HG02759 (cell line): Measurements from ENCODE around the gene GPC6.

Experiments used
- ATAC-seq: cut with Tn5 transposase; IDR thresholded peaks from one replicate; pipeline ENCODE4 v1.9.1; 2021; ENCODE audit warnings: mild to moderate bottlenecking, moderate library complexity; ENCODE audit not compliant: unreplicated experiment

GPC6 gene

GRCh38 chr13:94308832-94309231 is 1082.2 kb downstream of the GPC6 start:
- ATAC-seq = no peak

- ATAC-seq = no peak
Measured at GRCh38 chr13:94309576-94309975, 1083.0 kb downstream of the GPC6 start.

- ATAC-seq = no peak
Measured at GRCh38 chr13:94309997-94310855, 1083.6 kb downstream of the GPC6 start.

- ATAC-seq = no peak
Measured at GRCh38 chr13:94311893-94312292, 1085.3 kb downstream of the GPC6 start.

DNA sequence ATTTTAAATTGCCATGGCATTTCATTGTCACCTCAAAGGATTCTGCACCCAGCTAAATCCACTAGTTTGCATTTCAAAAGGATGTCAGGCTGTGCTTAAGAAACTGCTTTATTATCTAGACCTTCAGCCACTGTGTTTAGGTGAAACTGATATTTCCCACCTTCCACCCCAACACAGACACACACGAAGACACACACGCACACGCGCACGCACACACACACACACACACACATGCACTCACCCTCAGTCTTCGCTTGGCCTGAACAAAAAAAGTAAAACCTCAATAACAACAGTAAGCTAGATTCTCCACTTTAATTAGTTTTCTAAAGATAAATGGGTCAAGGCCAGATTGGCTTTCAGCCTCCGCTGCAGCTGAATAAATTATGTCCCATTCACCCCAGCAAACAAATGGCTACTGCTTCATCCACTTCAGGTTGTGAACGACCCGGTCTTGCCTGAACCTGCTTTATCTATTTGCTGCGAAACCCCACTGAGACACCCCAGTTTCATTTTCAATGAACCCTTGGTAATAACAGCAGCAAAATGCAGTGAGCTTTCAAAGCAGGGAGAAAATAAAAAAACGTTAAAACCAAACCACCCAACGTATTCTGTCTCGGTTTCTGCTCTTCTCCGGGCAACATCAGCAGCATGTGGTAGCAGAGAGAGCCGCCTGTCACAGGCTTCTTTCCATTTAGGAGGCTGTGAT is 1086.1 kb downstream of the GPC6 start:
- ATAC-seq = peak; percentile 52

DNA sequence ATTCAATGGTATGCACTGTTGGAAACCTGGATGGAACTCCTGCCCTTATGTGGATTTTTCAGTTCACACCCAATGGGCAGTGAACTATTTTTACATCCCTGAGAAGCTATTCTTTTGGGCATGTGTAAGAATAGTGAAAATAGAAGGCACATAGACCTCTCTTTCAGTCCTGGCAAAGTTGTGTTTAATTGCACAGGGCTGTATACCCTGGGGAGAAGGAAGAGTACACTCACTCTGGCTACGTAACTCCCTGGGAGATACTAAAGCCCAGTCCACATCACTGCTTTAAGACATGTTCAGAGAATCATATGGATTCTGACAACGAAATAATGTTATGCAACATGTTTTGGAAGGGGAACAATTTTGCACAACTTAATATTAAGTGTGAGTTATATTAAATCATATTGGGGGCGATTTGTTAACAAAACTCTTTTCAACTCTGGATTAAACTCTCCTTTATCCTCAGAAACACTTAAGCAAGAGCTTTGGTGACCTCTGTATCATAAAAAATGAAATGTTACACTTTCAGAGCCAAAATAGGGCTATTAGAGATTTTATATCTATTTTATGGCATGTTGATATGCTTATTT is 1086.8 kb downstream of the GPC6 start:
- ATAC-seq = no peak

DNA sequence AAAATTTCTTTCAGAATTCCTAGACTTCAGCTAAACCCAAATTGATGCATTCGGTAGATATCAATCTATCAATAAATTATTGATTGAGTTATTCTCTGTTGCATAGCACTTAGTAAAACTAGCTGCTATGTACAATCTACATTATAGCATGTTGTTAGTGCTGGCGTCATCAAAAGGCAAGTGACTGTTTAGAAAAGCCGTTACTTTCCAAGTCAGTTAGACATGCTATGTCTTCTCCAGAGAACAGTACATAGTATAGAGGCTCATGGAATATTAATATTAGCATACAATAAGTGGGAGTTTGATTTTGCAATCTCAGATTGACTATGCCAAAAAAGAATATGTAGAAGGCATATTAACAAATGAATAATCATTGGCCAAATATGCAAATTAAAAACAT is 1087.3 kb downstream of the GPC6 start:
- no peak for ATAC-seq

DNA sequence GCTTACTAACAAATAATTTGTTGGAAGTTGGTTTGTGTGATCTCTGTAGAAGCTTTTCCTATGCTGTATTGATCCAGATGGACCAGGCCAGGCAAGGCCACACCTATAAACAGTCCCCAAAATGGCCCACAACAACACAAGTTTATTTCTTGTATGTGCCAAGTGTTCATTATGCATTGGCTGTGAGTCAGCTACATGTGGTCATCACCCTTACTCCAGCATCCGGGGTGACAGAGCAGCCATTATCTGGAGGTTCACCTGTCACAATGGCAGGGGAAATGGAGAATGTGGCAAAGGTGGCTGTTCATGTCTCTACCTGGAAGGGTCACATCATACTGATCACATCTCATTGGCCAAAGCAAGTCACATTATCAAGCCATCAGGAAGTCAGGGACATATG is 1088.6 kb downstream of the GPC6 start:
- no peak for ATAC-seq

DNA sequence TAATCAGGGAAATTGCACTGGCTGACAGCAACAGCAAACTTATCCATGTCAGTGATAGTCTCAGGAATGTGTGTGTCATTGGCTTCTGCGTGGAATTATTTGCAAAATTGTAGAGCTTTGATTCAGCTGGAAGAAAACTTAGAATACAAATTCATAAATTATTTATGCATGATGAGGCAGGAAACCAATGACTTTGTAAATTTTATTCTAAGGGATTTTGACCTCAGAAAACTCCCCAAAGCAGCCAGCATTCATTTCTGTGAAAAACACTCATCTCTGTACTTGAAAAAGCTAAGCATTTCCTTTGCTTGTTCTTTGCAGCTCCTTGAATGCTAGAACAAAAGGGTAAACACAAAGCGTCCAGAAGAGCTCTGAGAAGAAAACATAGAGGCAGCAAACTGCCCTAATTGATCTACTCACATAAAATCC is 1090.5 kb downstream of the GPC6 start:
- peak; percentile 61 for ATAC-seq

- ATAC-seq = no peak
Measured at GRCh38 chr13:94318418-94318817, 1091.8 kb downstream of the GPC6 start.

GRCh38 chr13:94319501-94319900 is 1092.9 kb downstream of the GPC6 start:
- no peak for ATAC-seq

DNA sequence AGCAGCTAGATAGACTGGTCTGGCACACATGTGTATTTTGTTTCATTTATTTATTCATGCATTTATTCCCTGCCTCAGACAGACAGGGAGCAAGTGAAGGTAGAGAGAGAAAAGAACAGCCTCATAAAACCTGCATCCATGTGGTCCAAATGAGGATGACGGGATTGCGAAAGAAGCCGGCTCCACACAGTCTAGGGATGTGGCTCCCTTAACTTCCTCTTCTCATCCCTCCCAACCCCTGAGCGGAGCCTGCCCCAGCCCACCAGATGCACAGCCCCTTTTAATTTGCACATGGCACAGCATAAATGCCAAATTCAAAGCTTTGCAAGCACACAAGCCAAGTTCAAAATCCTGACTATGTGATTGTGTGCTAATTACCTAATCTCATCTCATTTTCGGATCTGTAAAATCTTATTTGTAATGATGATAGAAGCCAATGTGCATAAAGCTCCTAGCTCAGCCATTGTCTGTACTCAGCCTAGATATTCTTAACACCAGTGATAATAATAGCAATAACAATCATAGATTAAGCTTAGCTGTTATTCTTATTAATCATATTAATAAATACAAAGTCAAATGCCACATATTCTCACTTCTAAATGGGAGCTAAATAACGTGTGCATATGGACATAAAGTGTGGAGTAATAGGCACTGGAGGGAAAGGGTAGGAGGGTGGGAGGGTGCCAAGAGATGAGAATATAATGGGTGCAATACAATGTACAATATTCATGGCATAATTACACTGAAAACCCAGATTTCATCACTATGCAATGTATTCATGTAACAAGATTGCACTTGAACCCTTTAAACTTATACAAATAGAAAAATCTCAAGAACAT is 1096.5 kb downstream of the GPC6 start:
- ATAC-seq = no peak

DNA sequence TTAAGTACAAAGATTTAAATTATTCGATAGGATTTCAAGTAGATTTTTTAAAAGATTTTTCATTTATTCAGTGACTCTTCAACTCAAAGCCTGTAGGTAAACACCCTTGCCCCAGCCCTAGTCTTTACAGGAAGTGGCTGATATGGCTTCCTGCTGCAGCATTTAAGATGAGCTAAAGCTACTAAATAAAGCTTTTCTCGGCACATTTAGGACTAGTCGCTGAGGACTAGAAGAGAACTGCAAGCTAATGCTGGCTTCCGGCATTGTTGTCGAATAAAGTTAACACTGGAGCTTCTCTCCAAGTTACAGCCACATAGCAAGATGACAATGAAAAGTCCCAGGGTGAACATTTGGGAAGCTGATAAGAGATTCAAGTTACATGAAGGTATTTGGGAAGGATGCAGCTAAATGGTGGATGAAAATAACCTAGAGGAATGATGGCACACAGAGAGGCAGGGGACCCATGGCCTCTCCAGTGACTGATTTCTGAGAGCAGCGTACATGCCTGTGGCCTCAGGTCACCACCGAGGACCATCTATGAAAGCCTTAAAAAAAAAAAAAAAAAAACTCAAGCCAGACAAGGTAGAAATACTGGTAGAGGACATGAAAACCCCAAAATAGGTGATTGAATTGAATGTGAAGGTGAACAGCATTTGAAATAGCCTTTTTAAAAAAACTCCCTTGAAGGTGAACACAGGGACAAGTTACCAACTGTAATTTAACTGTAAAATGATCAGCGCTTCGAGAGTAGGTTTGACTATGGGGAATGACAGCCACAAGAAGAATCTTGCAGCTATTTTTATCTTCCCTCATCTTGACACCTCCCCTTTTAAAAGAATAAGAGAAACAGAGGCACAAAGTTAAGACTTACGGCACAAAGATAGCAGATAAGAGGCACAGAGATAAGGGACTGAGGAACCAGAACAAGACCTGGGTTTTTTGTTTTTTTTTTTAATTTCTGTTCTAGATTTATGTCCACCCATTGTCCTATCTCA is 1097.5 kb downstream of the GPC6 start:
- ATAC-seq = no peak

DNA sequence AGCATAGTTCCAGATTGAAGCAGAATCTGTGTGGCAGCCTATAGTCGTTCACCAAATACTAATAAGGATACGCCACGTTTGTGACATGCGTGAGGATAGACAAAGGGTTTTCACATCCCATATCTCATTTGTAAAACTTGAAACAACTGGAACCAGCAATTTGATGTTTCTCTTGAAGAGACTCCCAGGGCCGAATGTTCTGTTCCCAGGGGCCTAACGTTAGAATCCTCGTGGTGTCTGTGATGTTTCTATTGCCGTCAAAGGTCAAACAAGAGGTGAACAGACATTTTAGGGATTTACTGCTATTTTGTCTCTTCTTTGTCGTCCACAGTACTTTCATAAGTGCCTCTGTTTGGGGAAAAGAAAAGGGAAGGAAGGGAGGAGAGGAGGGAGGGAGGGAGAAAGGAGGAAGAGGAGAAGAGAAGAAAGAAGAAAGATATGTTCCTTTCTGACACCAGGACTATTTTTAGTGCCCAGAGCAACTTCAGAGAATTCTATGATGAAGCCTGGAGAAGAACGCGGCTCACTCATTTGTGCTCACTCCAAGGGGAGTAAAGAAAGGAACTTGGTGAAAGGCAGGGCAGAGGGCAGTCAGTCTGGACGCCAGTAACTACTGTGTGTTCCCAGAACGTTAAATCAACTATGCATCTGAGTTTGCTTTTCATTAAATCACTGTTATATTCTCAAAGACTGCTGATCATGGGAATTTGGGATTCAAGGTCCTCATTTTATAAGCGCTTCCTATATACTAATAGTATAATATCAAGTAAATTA is 1098.3 kb downstream of the GPC6 start:
- no peak for ATAC-seq

DNA sequence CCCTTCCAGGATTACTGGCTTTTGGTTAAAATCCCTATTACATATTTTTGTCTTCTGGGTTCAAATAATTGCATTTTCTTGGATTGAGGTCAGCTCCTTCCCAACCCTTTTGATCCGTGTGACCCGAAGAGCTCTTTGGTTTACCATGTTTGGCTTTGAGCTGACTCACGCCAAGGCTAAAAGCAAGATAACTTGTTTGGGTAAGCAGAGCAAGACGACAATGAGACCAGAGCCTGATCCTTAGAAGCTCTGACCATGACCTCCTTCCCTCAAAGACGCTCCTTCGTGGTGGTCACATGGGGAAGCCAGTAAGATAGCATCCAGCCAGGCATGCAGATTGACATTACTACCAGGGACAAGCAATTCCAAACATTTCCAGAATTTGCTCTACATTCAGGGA is 1099.0 kb downstream of the GPC6 start:
- no peak for ATAC-seq

DNA sequence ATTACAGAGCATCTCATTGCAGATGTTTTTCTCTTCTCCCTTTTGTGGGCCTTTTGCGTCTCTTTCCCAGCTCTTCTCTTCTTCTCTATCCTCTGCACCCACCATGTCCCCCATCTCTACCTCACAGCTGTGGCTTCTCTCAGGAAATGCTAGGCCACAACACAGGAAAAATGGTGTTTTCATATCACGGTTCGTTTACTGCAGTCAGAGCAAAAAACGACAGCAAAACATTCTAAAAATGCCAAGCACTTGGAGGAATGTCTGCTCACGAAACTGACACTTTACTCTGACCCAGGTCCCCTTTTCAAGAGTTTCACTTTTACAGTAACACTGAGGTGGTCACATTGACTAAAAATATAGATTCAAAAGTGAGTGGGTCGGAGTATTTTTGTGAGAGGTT is 1100.7 kb downstream of the GPC6 start:
- ATAC-seq = peak; percentile 95

- no peak for ATAC-seq
Measured at GRCh38 chr13:94328381-94329041, 1101.9 kb downstream of the GPC6 start.

- no peak for ATAC-seq
Measured at GRCh38 chr13:94329277-94329676, 1102.7 kb downstream of the GPC6 start.
